ENCODE results near the gene ZNRF3. TPM values are rescaled to one million over a fixed set of nuclear protein-coding genes. Genes with fewer than 3 reads are reported as not detected.

ZNRF3 gene
- total RNA-seq, 1 donor from 2014 or later = 5.8 TPM

DNA sequence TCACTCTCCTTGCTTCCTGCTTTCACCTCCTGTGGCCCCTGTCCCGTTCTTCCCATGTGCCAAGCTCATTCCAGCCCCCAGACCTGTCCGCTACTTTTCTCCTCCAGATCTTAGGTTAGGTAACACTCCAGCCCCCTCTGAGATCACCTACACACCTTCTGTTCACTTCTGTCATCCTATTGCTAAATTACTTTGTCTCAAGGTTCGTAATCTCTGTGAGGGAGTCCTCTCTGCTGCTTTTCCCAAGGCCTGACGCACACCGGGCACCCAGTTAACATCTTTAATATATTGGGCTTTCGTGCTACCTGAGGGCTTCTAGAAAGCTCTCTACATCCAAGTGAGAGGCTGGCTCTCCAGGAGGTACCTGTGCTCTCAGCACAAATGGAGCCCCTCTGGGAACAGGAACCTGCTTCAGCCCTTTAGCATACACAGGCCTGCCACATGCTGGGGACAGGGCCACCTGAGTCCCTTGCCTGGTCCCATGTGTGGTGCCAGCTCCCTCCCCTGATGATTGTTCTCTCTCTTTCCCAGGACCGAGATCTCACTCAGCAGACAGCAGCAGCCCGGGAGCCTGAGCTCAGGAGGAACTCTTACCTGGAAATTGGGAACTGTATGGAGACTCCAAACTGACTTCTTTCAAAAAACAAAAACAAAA lies 169.8 kb downstream of the ZNRF3 start:
- Histone ChIP-seq H3K4me1 (ENCODE audit: insufficient read depth, low read length) (no peaks in the 10 kb centered on the region), H3K9ac (ENCODE audit: low read length) (no peak overlapping the region), H3K27ac (ENCODE audit: low read depth, low read length) (no peak overlapping the region), H4K20me1 (ENCODE audit: insufficient read depth, low read length) (no peaks in the 10 kb centered on the region), H2AFZ (ENCODE audit: low read depth, low read length) (no peak overlapping the region), H3K9me3 (ENCODE audit: insufficient read depth, low read depth, low read length) (no peaks in the 10 kb centered on the region), H3K4me3 (ENCODE audit: insufficient read depth, low read depth, low read length) (no peak overlapping the region), H3K79me2 (ENCODE audit: insufficient read depth, low read length) (no peaks in the 10 kb centered on the region), H3K4me2 (ENCODE audit: low read length) (no peak overlapping the region), H3K36me3 (ENCODE audit: insufficient read depth, low read length) (no peaks in the 10 kb centered on the region), H3K27me3 (ENCODE audit: insufficient read depth, low read length) (no peaks in the 10 kb centered on the region)
- Mint-ChIP-seq H3K4me1 (ENCODE audit: low read depth, unreplicated experiment) (no peaks in the 10 kb centered on the region), H3K27ac (ENCODE audit: unreplicated experiment) (no peak overlapping the region), H3K36me3 (ENCODE audit: low read depth, unreplicated experiment) (peaks cover 8% of the 10 kb centered on the region), H3K27me3 (ENCODE audit: low read depth, unreplicated experiment) (no peaks in the 10 kb centered on the region), H3K4me3 (ENCODE audit: unreplicated experiment) (no peak overlapping the region), H3K9me3 (ENCODE audit: unreplicated experiment) (no peaks in the 10 kb centered on the region)
- TF ChIP-seq EZH2 (IDR thresholded peaks at IDR 0.05; ENCODE audit: insufficient read depth, low read length) (no peak), CTCF (IDR thresholded peaks at IDR 0.05; ENCODE audit: insufficient read depth, low read depth, low read length) (no peak)
- FAIRE-seq (no peak), DNase-seq (ENCODE audit: low read depth) (no peak)

DNA sequence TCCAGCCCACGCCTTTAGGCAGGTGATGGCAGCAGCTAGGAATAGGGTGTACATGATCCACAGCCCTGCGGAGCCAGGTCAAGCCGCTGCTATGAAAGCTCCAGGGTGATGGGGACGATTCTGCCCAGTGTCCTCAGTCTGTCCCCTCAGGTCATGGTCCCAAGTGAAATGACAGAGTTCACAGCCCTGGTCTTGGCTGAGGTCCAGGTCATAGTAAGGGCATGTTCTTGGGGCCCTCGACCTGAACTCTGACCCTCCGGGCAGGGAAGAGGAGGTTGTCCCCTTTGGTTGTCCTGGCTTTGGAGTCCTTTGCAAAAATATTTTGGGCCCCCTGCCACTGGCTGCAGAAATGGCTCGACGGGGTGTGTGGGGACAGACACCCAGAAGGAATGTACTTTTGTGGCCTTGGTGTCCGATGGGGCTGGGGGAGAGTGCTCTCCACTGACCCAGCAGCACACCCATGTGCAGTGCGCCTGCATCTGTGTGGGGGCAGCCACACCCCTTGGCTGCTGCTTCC lies 170.9 kb downstream of the ZNRF3 start:
- FAIRE-seq (no peak), DNase-seq (ENCODE audit: low read depth) (no peak)
- no peak overlapping the region for H2AFZ ChIP-seq (ENCODE audit: low read depth, low read length)
- H3K4me3 ChIP-seq (ENCODE audit: insufficient read depth, low read depth, low read length) = no peak overlapping the region
- no peaks in the 10 kb centered on the region for H3K4me1 ChIP-seq (ENCODE audit: insufficient read depth, low read length)
- no peak overlapping the region for H3K9ac ChIP-seq (ENCODE audit: low read length)
- TF ChIP-seq EZH2 (IDR thresholded peaks at IDR 0.05; ENCODE audit: insufficient read depth, low read length) (no peak), CTCF (IDR thresholded peaks at IDR 0.05; ENCODE audit: insufficient read depth, low read depth, low read length) (no peak)
- no peak overlapping the region for H3K27ac Mint-ChIP-seq (ENCODE audit: unreplicated experiment)
- no peaks in the 10 kb centered on the region for H4K20me1 ChIP-seq (ENCODE audit: insufficient read depth, low read length)
- no peaks in the 10 kb centered on the region for H3K36me3 ChIP-seq (ENCODE audit: insufficient read depth, low read length)
- no peaks in the 10 kb centered on the region for H3K27me3 ChIP-seq (ENCODE audit: insufficient read depth, low read length)
- H3K36me3 Mint-ChIP-seq (ENCODE audit: low read depth, unreplicated experiment) = peaks cover 3% of the 10 kb centered on the region
- H3K27ac ChIP-seq (ENCODE audit: low read depth, low read length) = no peak overlapping the region
- H3K27me3 Mint-ChIP-seq (ENCODE audit: low read depth, unreplicated experiment) = peaks cover 4% of the 10 kb centered on the region
- H3K4me3 Mint-ChIP-seq (ENCODE audit: unreplicated experiment) = no peak overlapping the region
- no peaks in the 10 kb centered on the region for H3K9me3 ChIP-seq (ENCODE audit: insufficient read depth, low read depth, low read length)
- no peaks in the 10 kb centered on the region for H3K4me1 Mint-ChIP-seq (ENCODE audit: low read depth, unreplicated experiment)
- no peak overlapping the region for H3K4me2 ChIP-seq (ENCODE audit: low read length)
- no peaks in the 10 kb centered on the region for H3K79me2 ChIP-seq (ENCODE audit: insufficient read depth, low read length)
- H3K9me3 Mint-ChIP-seq (ENCODE audit: unreplicated experiment) = no peaks in the 10 kb centered on the region

GRCh38 chr22:29055192-29055830 lies 171.9 kb downstream of the ZNRF3 start:
- Mint-ChIP-seq H3K9me3 (ENCODE audit: unreplicated experiment) (no peaks in the 10 kb centered on the region), H3K4me3 (ENCODE audit: unreplicated experiment) (no peak overlapping the region), H3K27me3 (ENCODE audit: low read depth, unreplicated experiment) (peaks cover 5% of the 10 kb centered on the region), H3K27ac (ENCODE audit: unreplicated experiment) (no peak overlapping the region), H3K4me1 (ENCODE audit: low read depth, unreplicated experiment) (no peaks in the 10 kb centered on the region), H3K36me3 (ENCODE audit: low read depth, unreplicated experiment) (peaks cover 3% of the 10 kb centered on the region)
- no peak for DNase-seq (ENCODE audit: low read depth)
- no peak for TF ChIP-seq CTCF (IDR thresholded peaks at IDR 0.05; ENCODE audit: insufficient read depth, low read depth, low read length)
- TF ChIP-seq EZH2 (IDR thresholded peaks at IDR 0.05; ENCODE audit: insufficient read depth, low read length) = no peak
- H3K27ac ChIP-seq (ENCODE audit: low read depth, low read length) = no peak overlapping the region
- no peak overlapping the region for H3K4me2 ChIP-seq (ENCODE audit: low read length)
- H3K36me3 ChIP-seq (ENCODE audit: insufficient read depth, low read length) = no peaks in the 10 kb centered on the region
- no peaks in the 10 kb centered on the region for H3K4me1 ChIP-seq (ENCODE audit: insufficient read depth, low read length)
- H3K27me3 ChIP-seq (ENCODE audit: insufficient read depth, low read length) = no peaks in the 10 kb centered on the region
- no peak for FAIRE-seq
- H3K79me2 ChIP-seq (ENCODE audit: insufficient read depth, low read length) = no peaks in the 10 kb centered on the region
- H2AFZ ChIP-seq (ENCODE audit: low read depth, low read length) = no peak overlapping the region
- H3K9me3 ChIP-seq (ENCODE audit: insufficient read depth, low read depth, low read length) = no peaks in the 10 kb centered on the region
- no peak overlapping the region for H3K9ac ChIP-seq (ENCODE audit: low read length)
- no peak overlapping the region for H3K4me3 ChIP-seq (ENCODE audit: insufficient read depth, low read depth, low read length)
- no peaks in the 10 kb centered on the region for H4K20me1 ChIP-seq (ENCODE audit: insufficient read depth, low read length)
